ENCODE measurements around the gene DAGLB.
"Not testable (repeated sequence)": the region's sequence is repeated elsewhere in the genome, so short reads cannot be mapped to it uniquely, and the experiment has no call there.

The DAGLB gene

DNA sequence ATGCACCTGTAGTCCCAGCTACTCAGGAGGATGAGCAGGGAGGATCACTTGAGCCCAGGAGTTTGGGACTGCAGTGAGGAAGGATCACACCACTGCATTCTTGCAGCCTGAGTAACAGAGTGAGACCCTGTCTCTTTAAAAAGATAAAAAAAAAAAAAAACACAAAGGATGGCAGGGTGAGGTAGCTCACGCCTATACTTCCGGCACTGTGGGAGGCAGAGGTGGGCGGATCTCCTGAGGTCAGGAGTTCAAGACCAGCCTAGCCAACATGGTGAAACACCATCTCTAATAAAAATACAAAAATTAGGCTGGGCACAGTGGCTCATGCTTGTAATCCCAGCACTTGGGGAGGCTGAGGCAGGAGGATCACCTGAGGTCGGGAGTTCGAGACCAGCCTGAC lies 15.9 kb upstream of the DAGLB start:
- H3K4me3 ChIP-seq (ENCODE audit: low read length); DNase-seq (ENCODE audit: low read depth, low spot score): not testable (repeated sequence)

DNA sequence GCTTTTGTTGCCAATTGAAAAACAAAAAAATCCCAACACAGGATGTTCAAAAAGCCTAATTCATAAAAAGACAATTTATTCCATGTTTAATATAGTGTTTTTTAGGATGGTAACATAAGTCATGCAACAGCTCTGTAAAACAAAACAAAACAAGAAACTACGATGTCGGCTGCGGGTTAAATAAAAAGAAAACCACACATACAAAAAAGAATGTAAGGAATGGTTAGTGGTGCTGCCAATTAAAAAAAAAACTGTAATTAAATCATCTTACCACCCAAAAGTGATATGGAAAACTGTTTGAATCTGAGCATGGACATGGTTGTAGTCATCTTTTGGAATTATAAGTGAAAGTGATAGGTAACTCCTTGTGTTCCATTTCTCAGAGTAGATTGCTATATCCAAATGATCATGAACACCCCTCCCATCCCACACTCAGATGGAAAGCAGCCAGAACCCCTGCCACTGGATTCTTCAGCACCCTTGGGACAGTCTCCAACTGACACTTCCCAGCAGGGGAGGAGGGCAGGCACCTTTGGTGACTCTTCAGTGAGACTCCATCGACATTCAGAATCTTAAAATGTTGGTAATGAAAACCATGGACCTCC lies 14.3 kb upstream of the DAGLB start:
- no peak for DNase-seq (ENCODE audit: low read depth, low spot score)
- no peak overlapping the region for H3K4me3 ChIP-seq (ENCODE audit: low read length)

- DNase-seq (ENCODE audit: low read depth, low spot score), result no peak
- no peak overlapping the region for H3K4me3 ChIP-seq (ENCODE audit: low read length)
Measured at GRCh38 chr7:6460990-6461584, 13.3 kb upstream of the DAGLB start.

DNA sequence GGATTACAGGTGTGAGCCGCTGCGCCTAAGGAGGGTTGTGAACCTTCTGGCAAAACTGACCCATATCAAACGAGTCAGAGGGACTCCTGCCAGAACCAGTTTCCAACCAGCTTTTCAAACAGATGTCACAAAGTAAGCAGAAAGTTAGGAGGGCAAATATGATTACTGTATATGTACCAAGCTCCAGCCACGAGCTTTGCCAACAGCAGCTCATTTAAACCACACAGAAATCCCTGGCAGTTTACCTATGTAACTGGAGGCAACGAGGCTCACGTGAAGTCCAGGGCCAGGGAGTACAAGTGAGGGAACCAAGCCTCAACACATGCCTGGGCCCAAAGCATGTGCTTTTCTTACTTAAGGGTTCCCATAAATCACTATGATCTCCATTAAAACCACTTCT lies 12.5 kb upstream of the DAGLB start:
- no peak overlapping the region for H3K4me3 ChIP-seq (ENCODE audit: low read length)
- no peak for DNase-seq (ENCODE audit: low read depth, low spot score)

GRCh38 chr7:6458676-6459075 lies 10.9 kb upstream of the DAGLB start:
- H3K4me3 ChIP-seq (ENCODE audit: low read length); DNase-seq (ENCODE audit: low read depth, low spot score): not testable (repeated sequence)

DNA sequence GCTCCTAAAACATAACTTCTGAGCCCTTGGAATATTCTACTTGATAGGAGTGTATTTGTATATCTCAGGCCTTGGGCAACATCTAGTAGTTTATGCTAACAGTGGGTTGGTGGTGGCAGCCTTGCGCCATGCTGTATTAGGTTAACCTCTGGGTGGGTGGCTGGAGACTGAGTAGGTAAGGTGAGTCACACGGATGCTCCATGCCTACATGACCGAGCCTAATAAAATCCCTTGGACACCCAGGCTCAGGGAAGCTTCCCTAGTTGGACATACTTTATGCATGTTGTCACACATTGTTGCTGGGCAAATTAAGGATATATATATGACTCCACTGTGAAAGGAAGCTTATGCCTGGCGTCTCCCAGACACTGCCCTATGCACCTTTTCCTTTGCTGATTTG lies 6.0 kb upstream of the DAGLB start:
- H3K4me3 ChIP-seq (ENCODE audit: low read length), result no peak overlapping the region
- DNase-seq (ENCODE audit: low read depth, low spot score), result no peak

DNA sequence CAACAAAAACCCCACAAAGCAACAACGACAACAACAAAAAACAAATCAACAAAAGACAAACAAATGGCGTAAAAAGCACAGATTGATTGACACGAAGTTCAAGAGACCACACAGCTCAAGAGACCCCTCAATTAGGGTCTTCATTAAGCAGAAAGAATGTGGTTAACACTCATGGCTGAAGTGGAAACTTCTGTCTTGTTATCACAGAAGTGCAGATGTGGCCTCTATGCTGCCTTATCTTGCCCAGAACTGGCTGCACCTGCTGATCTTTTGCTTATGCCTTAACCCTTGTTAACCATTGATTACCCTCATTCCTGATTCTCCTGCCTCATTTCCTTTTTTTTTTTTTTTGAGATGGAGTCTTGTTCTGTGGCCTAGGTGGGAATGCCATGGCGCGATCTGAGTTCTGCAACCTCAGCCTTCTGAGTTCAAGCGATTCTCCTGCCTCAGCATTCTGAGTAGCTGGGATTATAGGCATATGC lies 3.5 kb upstream of the DAGLB start:
- peak; percentile 33 for DNase-seq (ENCODE audit: low read depth, low spot score)
- no peak overlapping the region for H3K4me3 ChIP-seq (ENCODE audit: low read length)

DNA sequence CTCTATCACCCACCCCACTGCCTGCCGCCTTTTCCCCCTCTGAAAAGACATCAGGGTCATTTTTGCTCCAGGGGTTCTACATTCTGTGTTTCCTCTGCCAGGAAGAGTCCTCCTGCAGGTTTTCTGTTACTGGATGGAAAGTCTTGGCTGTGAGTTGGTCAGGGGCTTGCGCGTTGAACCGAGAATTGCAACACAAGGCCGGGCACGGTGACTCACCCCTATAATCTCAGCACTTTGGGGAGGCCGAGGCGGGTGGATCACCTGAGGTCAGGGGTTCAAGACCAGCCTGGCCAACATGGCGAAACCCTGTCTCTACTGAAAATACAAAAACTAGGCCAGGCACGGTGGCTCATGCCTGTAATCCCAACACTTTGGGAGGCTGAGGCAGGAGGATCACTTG lies 2.8 kb upstream of the DAGLB start:
- not testable (repeated sequence) for DNase-seq (ENCODE audit: low read depth, low spot score); H3K4me3 ChIP-seq (ENCODE audit: low read length)

DNA sequence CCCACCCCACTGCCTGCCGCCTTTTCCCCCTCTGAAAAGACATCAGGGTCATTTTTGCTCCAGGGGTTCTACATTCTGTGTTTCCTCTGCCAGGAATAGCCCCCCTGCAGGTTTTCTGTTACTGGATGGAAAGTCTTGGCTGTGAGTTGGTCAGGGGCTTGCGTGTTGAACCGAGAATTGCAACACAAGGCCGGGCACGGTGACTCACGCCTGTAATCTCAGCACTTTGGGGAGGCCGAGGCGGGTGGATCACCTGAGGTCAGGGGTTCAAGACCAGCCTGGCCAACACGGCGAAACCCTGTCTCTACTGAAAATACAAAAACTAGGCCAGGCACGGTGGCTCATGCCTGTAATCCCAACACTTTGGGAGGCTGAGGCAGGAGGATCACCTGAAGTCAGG lies 2.1 kb upstream of the DAGLB start:
- DNase-seq (ENCODE audit: low read depth, low spot score); H3K4me3 ChIP-seq (ENCODE audit: low read length): not testable (repeated sequence)

DNA sequence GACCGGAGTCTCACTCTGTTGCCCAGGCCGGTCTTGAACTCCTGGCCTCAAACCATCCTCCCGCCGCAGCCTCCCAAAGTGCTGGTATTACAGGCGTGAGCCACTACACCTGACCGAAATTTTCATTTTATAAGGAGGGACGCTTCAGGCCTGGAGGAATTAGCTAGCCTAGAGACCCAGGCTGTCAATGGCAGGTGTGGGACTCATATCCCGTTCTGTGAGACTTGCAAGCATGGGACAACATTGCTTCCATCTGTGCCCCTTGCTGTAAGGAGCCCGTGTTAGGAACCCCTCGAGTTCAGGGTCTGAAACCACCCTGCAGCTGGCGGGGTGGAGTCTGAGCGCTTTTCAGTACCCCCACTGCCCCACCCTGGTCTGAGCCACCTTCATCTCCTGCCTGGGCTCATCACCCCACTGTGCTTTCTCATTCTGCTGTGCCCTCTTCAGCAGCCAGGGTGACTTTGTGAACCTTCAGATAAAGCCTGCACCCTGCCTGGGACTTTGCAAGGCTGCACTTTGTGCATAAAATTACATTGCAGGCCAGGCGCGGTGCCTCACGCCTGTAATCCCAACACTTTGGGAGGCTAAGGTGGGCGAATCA lies 1.3 kb upstream of the DAGLB start:
- peak overlapping the region; percentile 94 for H3K4me3 ChIP-seq (ENCODE audit: low read length)

GRCh38 chr7:6446838-6447580 lies 745 bp downstream of the DAGLB start:
- peak; percentile 16 for DNase-seq (ENCODE audit: low read depth, low spot score)
- peak overlapping the region; percentile 94 for H3K4me3 ChIP-seq (ENCODE audit: low read length)

More for the DNA sequence above, 1.3 kb upstream of the DAGLB start:
- DNase-seq (ENCODE audit: low read depth, low spot score), result no peak

- no peak overlapping the region for H3K4me3 ChIP-seq (ENCODE audit: low read length)
- DNase-seq (ENCODE audit: low read depth, low spot score), result no peak
Measured at GRCh38 chr7:6444516-6445269, 3.1 kb downstream of the DAGLB start.

- DNase-seq (ENCODE audit: low read depth, low spot score), result no peak
- no peak overlapping the region for H3K4me3 ChIP-seq (ENCODE audit: low read length)
Measured at GRCh38 chr7:6443372-6443941, 4.3 kb downstream of the DAGLB start.

DNA sequence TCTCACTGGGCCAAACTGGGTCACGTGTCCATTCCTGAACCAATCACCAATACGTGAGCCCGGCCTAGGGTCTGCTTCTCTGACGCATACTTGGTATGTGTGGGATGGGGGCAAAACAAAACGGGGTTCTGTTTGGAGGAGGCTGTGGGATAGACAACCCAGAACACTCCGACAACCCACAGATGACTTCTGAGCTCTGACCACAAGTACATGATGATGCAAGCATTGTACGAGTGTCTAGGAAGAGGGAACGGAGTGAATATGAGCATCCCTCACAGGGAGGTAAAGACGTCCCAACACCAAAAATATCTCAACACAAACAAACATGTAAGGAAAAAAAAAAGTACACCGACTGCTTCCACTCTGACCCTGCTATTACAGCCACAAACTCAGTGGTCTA lies 5.6 kb downstream of the DAGLB start:
- no peak for DNase-seq (ENCODE audit: low read depth, low spot score)
- H3K4me3 ChIP-seq (ENCODE audit: low read length), result no peak overlapping the region

DNA sequence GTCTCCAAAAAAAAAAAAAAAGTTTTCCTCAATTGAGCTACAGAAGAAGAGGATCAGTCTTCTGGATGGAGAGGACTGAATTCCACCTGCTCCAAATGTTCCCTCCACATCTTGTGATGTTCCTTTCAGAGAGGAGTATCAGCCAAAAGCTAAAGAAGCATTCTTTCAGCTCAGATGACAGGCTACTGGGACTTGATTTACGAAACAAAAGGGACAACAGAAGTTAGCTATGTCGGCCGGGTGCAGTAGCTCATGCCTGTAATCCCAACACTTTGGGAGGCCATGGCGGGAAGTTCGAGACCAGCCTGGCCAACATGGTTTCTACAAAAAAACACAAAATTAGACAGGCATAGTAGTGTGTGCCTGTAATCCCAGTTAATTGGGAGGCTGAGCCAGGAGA lies 7.4 kb downstream of the DAGLB start:
- DNase-seq (ENCODE audit: low read depth, low spot score), result no peak
- no peak overlapping the region for H3K4me3 ChIP-seq (ENCODE audit: low read length)

DNA sequence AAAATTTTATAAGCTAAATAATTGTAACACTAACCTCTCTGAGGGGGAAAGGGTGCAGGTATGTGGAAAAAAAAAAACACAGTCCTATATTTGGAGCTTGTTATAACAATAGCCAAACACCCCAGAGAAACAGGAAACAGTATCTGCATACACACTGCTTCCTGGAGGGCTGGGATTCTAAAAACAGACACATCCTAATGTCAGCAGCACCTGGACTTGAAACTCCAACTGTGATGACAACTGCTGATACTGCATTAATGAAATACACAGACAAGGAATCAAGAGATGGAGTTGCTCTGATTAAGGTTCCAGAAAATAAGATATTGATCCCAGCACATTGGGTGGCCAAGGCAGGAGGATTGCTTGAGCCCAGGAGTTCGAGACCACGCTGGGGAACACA lies 9.3 kb downstream of the DAGLB start:
- peak; percentile 52 for DNase-seq (ENCODE audit: low read depth, low spot score)
- no peak overlapping the region for H3K4me3 ChIP-seq (ENCODE audit: low read length)

DNA sequence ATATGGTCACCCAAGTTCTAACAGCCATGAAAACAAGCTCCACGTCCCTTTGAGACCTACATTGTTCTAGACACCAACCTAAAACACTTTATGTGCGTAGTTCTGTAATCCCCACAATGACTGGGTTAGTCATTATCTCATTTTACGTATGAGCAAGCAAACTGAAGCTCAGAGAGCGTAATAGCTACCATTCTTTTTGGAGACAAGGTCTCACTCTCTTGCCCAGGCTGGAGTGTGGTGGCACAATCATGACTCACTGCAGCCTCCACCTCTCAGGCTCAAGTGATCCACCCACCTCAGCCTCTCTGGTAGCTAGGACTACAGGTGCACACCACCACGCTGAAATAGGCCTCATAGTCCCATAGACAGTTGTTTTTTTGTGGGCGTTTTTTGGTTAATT lies 10.5 kb downstream of the DAGLB start:
- no peak for DNase-seq (ENCODE audit: low read depth, low spot score)
- H3K4me3 ChIP-seq (ENCODE audit: low read length), result no peak overlapping the region

GRCh38 chr7:6436385-6436685 lies 11.4 kb downstream of the DAGLB start:
- H3K4me3 ChIP-seq (ENCODE audit: low read length), result no peak overlapping the region

More at GRCh38 chr7:6436385-6436685, 11.4 kb downstream of the DAGLB start:
- DNase-seq (ENCODE audit: low read depth, low spot score), result no peak
